ENCODE measurements around the gene CLTA. TPM values are rescaled to one million over a fixed set of nuclear protein-coding genes. Genes with fewer than 3 reads are reported as not detected.
"Not testable (repeated sequence)": the region's sequence is repeated elsewhere in the genome, so short reads cannot be mapped to it uniquely, and the experiment has no call there.

Gene CLTA
- total RNA-seq, 2 experiments from 2014 or later = 139 to 144 TPM

GRCh38 chr9:36213387-36213786 lies 22.7 kb downstream of the CLTA start:
- H3K9me3 Mint-ChIP-seq = no peaks in the 10 kb centered on the region
- intact Hi-C loops (cut with micrococcal nuclease) = no loop called here
- peak overlapping the region; percentile 19 for H3K27ac Mint-ChIP-seq
- CTCF ChIA-PET = interaction anchor here (0.5 to 0.6 kb wide), 2 partner anchors 29 to 78 kb away, joined by 3 read pairs; no protein-coding TSS in a partner anchor
- H3K27me3 Mint-ChIP-seq = no peaks in the 10 kb centered on the region
- H3K36me3 Mint-ChIP-seq = peaks cover 41% of the 10 kb centered on the region
- no peak for DNase-seq
- no peak overlapping the region for H3K4me3 Mint-ChIP-seq
- H3K4me1 Mint-ChIP-seq (ENCODE audit: low read depth) = peaks cover 56% of the 10 kb centered on the region
- POLR2A ChIA-PET = interaction anchor here (1.7 kb wide), 1 partner anchor 22 kb away, joined by 5 read pairs; no protein-coding TSS in a partner anchor

- H3K27me3 Mint-ChIP-seq = no peaks in the 10 kb centered on the region
- H3K9me3 Mint-ChIP-seq = no peaks in the 10 kb centered on the region
- no peak overlapping the region for H3K4me3 Mint-ChIP-seq
- peaks cover 37% of the 10 kb centered on the region for H3K36me3 Mint-ChIP-seq
- peaks cover 56% of the 10 kb centered on the region for H3K4me1 Mint-ChIP-seq (ENCODE audit: low read depth)
- ChIA-PET POLR2A (no interaction called here), CTCF (interaction anchor here (0.5 to 0.6 kb wide), 2 partner anchors 28 to 77 kb away, joined by 3 read pairs; no protein-coding TSS in a partner anchor)
- DNase-seq = no peak
- intact Hi-C loops (cut with micrococcal nuclease) = no loop called here
- no peak overlapping the region for H3K27ac Mint-ChIP-seq
These were observed 23.3 kb downstream of the CLTA start for GRCh38 chr9:36213989-36214388.

GRCh38 chr9:36214571-36214970 lies 23.9 kb downstream of the CLTA start:
- ChIA-PET POLR2A (no interaction called here), CTCF (no interaction called here)
- intact Hi-C loops (cut with micrococcal nuclease) = no loop called here
- Mint-ChIP-seq H3K4me1 (ENCODE audit: low read depth) (peaks cover 53% of the 10 kb centered on the region), H3K9me3 (no peaks in the 10 kb centered on the region), H3K27ac (peak overlapping the region; percentile 71), H3K36me3 (peaks cover 37% of the 10 kb centered on the region), H3K27me3 (no peaks in the 10 kb centered on the region), H3K4me3 (no peak overlapping the region)
- DNase-seq = no peak

GRCh38 chr9:36217256-36217968 lies 26.7 kb downstream of the CLTA start:
- no peaks in the 10 kb centered on the region for H3K9me3 Mint-ChIP-seq
- H3K27ac Mint-ChIP-seq = peak overlapping the region; percentile 72
- no peak overlapping the region for H3K4me3 Mint-ChIP-seq
- DNase-seq = no peak
- intact Hi-C loops (cut with micrococcal nuclease) = no loop called here
- ChIA-PET POLR2A (interaction anchor here (2.0 kb wide), 1 partner anchor 27 kb away, joined by 7 read pairs; the partner anchor contains the start of gene CLTA), CTCF (interaction anchor here (1.4 kb wide), 1 partner anchor 28 kb away, joined by 5 read pairs; no protein-coding TSS in a partner anchor)
- H3K4me1 Mint-ChIP-seq (ENCODE audit: low read depth) = peaks cover 41% of the 10 kb centered on the region
- peaks cover 37% of the 10 kb centered on the region for H3K36me3 Mint-ChIP-seq
- no peaks in the 10 kb centered on the region for H3K27me3 Mint-ChIP-seq

- Mint-ChIP-seq H3K4me3 (no peak overlapping the region), H3K4me1 (ENCODE audit: low read depth) (peaks cover 39% of the 10 kb centered on the region), H3K9me3 (no peaks in the 10 kb centered on the region), H3K27me3 (no peaks in the 10 kb centered on the region), H3K36me3 (peaks cover 42% of the 10 kb centered on the region), H3K27ac (peak overlapping the region; percentile 77)
- intact Hi-C loops (cut with micrococcal nuclease) = no loop called here
- POLR2A ChIA-PET = interaction anchor here (0.7 to 0.8 kb wide), 2 partner anchors 11 to 362 kb away, joined by 3 read pairs; no protein-coding TSS in a partner anchor
- DNase-seq = no peak
- CTCF ChIA-PET = interaction anchor here (1.4 kb wide), 1 partner anchor 28 kb away, joined by 5 read pairs; no protein-coding TSS in a partner anchor
These were observed 27.3 kb downstream of the CLTA start for GRCh38 chr9:36218011-36218410.

- H3K9me3 Mint-ChIP-seq = no peaks in the 10 kb centered on the region
- peak; percentile 48 for DNase-seq
- peaks cover 36% of the 10 kb centered on the region for H3K4me1 Mint-ChIP-seq (ENCODE audit: low read depth)
- CTCF ChIA-PET = interaction anchor here (1.4 kb wide), 1 partner anchor 29 kb away, joined by 5 read pairs; no protein-coding TSS in a partner anchor
- POLR2A ChIA-PET = interaction anchor here (0.6 to 0.8 kb wide), 3 partner anchors 12 to 362 kb away, joined by 3 read pairs; partner anchors contain the start of gene CLTA
- peak overlapping the region; percentile 77 for H3K27ac Mint-ChIP-seq
- H3K36me3 Mint-ChIP-seq = peaks cover 43% of the 10 kb centered on the region
- intact Hi-C loops (cut with micrococcal nuclease) = no loop called here
- H3K4me3 Mint-ChIP-seq = no peak overlapping the region
- H3K27me3 Mint-ChIP-seq = no peaks in the 10 kb centered on the region
These were observed 27.7 kb downstream of the CLTA start for GRCh38 chr9:36218411-36218901.

- Mint-ChIP-seq H3K27me3 (no peaks in the 10 kb centered on the region), H3K4me3 (no peak overlapping the region), H3K9me3 (no peaks in the 10 kb centered on the region), H3K36me3 (peaks cover 37% of the 10 kb centered on the region), H3K27ac (no peak overlapping the region), H3K4me1 (ENCODE audit: low read depth) (peaks cover 24% of the 10 kb centered on the region)
- ChIA-PET CTCF (interaction anchor here (1.6 kb wide), 1 partner anchor 107 kb away, joined by 5 read pairs; no protein-coding TSS in a partner anchor), POLR2A (no interaction called here)
- intact Hi-C loops (cut with micrococcal nuclease) = no loop called here
- DNase-seq = no peak
These were observed 30.9 kb downstream of the CLTA start for GRCh38 chr9:36221667-36222066.

GRCh38 chr9:36222449-36222848 lies 31.7 kb downstream of the CLTA start:
- Mint-ChIP-seq H3K27me3 (no peaks in the 10 kb centered on the region), H3K4me3 (no peak overlapping the region)
- intact Hi-C loops (cut with micrococcal nuclease) = no loop called here

GRCh38 chr9:36237230-36237629 lies 46.5 kb downstream of the CLTA start:
- H3K36me3 Mint-ChIP-seq = peaks cover 30% of the 10 kb centered on the region
- H3K4me1 Mint-ChIP-seq (ENCODE audit: low read depth) = peaks cover 2% of the 10 kb centered on the region
- ChIA-PET POLR2A (interaction anchor here (0.5 kb wide), 1 partner anchor 163 kb away, joined by 3 read pairs; no protein-coding TSS in a partner anchor), CTCF (no interaction called here)
- intact Hi-C loops (cut with micrococcal nuclease) = no loop called here
- no peak overlapping the region for H3K27ac Mint-ChIP-seq
- peaks cover 3% of the 10 kb centered on the region for H3K9me3 Mint-ChIP-seq
- no peak overlapping the region for H3K4me3 Mint-ChIP-seq
- H3K27me3 Mint-ChIP-seq = no peaks in the 10 kb centered on the region
- DNase-seq = no peak

More at GRCh38 chr9:36222449-36222848, 31.7 kb downstream of the CLTA start:
- CTCF ChIA-PET = interaction anchor here (1.6 kb wide), 1 partner anchor 106 kb away, joined by 5 read pairs; no protein-coding TSS in a partner anchor
- POLR2A ChIA-PET = no interaction called here
- Mint-ChIP-seq H3K36me3 (peaks cover 36% of the 10 kb centered on the region), H3K4me1 (ENCODE audit: low read depth) (peaks cover 19% of the 10 kb centered on the region), H3K27ac (peak overlapping the region; percentile 6), H3K9me3 (no peaks in the 10 kb centered on the region)
- DNase-seq = no peak

- DNase-seq; H3K4me1 Mint-ChIP-seq (ENCODE audit: low read depth); H3K27ac Mint-ChIP-seq; H3K9me3 Mint-ChIP-seq; CTCF ChIA-PET; intact Hi-C loops (cut with micrococcal nuclease); POLR2A ChIA-PET; H3K4me3 Mint-ChIP-seq; H3K27me3 Mint-ChIP-seq: not testable (repeated sequence)
- H3K36me3 Mint-ChIP-seq = peaks cover 22% of the 10 kb centered on the region
These were observed 48.5 kb downstream of the CLTA start for GRCh38 chr9:36239205-36239604.

- CTCF ChIA-PET = interaction anchor here (0.6 kb wide), 1 partner anchor 48 kb away, joined by 3 read pairs; no protein-coding TSS in a partner anchor
- H3K4me1 Mint-ChIP-seq (ENCODE audit: low read depth); H3K4me3 Mint-ChIP-seq; H3K27me3 Mint-ChIP-seq; POLR2A ChIA-PET; H3K9me3 Mint-ChIP-seq; intact Hi-C loops (cut with micrococcal nuclease); H3K27ac Mint-ChIP-seq; DNase-seq: not testable (repeated sequence)
- H3K36me3 Mint-ChIP-seq = peaks cover 23% of the 10 kb centered on the region
These were observed 49.0 kb downstream of the CLTA start for GRCh38 chr9:36239675-36240074.

- Mint-ChIP-seq H3K27me3 (no peaks in the 10 kb centered on the region), H3K36me3 (peaks cover 14% of the 10 kb centered on the region), H3K27ac (no peak overlapping the region), H3K4me1 (ENCODE audit: low read depth) (peaks cover 14% of the 10 kb centered on the region), H3K9me3 (no peaks in the 10 kb centered on the region), H3K4me3 (no peak overlapping the region)
- DNase-seq = no peak
- ChIA-PET CTCF (interaction anchor here (5.1 kb wide), 1 partner anchor 83 kb away, joined by 46 read pairs; no protein-coding TSS in a partner anchor), POLR2A (no interaction called here)
- intact Hi-C loops (cut with micrococcal nuclease) = no loop called here
These were observed 55.2 kb downstream of the CLTA start for GRCh38 chr9:36245906-36246305.

All from activated CD4-positive, alpha-beta memory T cell treated with anti-CD3 and anti-CD28 coated beads for 36 hours (primary cell).